Muscle of back (tissue), 11 donors: ENCODE results near the gene G0S2. TPM values are rescaled to one million over a fixed set of nuclear protein-coding genes. Genes with fewer than 3 reads are reported as not detected.
A peak's percentile ranks its signal among the peaks of the same experiment; 100 is the strongest.

Experiments
- DNase-seq, 3 donors: peaks; one replicate each; pipeline versions ENCODE4 v3.0.0 to v3.0.0-alpha.2; 2013
- polyA plus RNA-seq, 10 donors: library from polyadenylated mRNA; unstranded; fragments of 120-200 nt; gene quantifications; one replicate each; pipeline ENCODE4 v1.2.1, GENCODE V29; 2013; ENCODE audit not compliant: insufficient read length in 10 of 10

The G0S2 gene
- polyA plus RNA-seq, 10 donors = 2.3 to 6.0 (median 3.3) TPM

DNA sequence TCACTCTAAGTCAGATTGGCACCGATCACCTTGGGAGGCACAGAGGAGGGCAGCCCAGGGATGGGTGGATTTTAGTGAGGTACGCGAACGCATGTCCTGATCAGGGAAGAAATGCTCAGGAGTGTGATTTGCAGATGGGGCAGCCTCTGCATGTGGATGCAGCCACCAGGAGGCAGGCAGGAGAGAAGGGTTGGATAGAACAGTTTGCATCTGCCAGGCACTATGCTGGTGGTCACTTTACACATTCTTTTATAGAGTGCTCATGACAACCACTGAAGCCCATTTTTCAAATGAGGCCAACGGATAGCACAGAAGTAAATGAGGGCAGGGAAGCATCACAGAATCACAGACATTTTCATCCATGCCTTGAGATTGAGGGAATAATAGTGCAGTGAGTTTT is 28.7 kb upstream of the G0S2 start:
- peak in 1 of 3 donors; percentile 19 for DNase-seq

DNA sequence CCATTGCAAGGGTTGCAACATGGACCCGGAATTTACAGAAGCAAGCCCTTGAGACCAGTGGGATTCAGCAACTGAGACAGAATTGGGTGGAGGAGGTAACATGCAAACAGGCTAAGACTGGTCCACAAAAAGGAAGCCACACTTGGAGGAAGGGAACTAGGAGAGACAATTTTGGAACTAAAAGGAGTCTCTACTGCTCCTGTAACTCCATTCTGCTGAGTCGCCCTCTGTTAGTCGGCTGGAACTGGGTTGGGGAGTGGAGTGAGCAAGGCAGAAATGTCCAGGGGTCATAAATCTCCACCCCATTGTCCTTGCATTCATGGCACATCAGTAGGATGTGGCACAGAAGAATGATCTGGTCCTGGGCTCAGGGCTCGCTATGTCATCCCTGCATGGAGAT is 28.1 kb upstream of the G0S2 start:
- DNase-seq = no peak

DNA sequence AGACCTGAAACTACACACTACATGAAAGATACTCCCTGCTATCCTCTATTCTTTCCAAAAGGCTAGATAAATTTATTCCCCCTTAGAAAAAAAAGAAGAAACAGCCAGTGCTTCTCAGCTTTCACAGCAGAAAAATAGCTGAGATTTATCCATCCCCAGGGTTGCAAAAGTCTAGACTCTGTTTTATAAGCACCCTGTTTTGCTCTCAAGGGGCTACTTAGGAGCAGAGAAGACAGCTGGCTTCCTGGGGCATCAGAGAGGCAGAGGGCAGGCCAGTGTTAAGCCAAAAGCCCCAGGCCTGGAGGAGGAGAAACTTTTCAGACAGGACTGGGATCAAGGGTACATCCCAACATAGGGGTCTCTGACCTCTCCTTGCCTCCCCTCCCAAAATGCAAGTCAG is 26.9 kb upstream of the G0S2 start:
- no peak for DNase-seq

DNA sequence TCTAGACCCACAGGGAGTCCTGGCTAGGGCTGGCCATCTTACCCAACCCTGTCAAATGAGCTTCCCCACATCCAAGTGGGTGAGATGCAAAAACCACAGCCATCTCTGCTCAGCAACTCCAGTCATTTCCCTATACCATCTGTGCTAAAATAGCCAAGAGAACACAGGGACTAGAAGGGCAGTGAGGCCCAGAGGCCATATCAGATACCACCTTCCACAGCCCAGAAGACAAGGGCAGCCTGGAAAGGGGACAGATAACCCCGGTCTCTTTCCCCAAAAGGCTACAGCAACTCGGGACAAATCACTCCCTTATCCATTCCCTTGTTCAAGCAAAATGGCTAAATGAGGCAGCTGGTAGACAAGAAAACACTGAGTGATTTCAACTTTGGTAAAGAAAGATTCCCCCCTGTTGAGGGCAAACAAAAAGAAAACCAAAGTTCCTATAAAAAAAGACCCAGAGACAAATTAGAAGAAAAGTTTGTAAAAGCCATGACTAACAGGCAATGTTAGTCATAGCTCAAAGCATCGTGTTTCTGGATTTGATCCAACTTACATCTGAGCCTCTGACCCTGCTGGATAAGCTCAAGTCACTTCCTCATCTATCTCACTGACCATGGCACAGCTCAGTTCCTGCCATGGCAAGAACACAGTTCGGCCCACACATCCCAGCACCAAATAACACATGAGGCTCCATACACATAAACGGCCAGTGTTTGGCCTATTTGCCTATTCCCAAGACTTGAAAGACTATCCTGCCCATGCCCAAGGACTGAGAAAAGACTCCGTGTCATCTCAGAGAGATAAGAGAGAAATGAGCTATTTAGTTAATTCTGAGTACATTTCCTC is 26.1 kb upstream of the G0S2 start:
- peak in 2 of 3 donors; percentile 45 to 67 for DNase-seq

DNA sequence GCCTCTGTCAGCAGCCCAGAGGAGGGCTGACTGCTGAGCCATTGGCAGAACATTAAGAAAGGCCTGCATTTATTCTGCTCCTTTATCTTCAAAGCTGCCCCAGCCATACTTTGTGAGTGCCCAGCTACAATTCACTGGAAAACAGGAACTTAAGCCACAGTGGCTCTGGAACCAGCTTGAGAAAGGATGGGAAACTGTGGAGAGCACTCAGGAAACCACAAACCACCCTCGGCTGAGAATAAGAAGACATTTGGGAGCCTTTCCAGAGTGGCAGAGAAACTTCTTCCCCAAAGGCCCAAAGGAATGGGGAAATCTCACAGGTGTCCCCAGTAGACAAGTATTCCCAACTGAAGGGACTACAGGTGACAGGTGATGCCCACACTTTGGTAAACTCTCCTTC is 24.8 kb upstream of the G0S2 start:
- no peak for DNase-seq

DNA sequence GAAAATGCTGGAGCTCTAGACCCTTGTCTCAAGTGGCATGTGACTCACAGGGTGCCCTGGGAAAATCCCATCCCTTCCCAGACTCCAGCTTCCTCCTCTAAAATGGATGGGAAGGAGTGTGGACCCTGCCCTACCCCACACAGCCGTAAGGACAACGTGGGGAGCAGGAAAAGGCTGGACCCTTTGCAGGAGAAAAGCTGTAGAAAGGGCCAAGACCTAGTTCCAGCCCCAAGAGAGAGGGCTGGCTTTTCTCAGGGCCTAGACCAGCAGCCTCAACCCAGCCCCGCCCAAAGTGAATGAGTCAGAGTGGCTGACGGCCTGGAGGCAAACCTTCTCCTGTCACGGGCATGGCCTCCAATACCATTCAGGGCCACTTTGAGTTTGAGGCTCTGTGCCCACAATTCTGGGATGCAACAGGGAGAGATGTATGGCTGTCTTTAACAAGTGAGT is 24.0 kb upstream of the G0S2 start:
- no peak for DNase-seq

DNA sequence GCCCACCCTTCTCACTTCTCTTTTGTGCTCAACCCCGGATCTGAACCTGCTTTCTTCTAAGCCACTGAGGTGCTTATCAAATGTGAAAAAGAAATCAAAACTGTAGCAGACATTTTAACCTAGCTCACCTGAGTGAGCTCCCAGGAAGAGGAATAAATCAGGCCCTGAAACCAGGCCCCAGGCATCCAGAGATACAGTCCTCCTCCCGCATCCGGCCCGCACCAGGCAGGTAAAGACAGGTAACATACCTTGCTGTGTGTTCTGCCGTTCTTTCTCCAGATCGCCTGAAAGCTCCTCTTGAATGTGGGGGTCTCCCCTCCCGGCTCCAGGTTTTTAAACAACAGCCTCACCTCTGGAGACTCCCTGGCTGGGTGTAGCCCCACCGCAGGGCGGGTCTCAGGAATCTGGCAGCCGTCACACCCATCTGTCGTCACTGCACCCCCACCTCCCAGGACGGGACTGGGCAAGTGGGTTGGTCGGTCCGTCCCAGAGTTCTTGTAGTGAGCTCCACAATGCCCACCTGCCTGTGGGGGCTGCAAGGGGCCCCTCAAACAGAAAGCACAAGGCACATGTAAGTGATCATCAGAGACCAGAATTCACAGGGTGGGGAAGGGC is 23.0 kb upstream of the G0S2 start, which contains the start of gene LAMB3:
LAMB3 (minus strand) TSS at position 305 of the 615 bp plus-strand sequence. CDS start 1,481 bp downstream, outside the sequence.
- no peak for DNase-seq

DNA sequence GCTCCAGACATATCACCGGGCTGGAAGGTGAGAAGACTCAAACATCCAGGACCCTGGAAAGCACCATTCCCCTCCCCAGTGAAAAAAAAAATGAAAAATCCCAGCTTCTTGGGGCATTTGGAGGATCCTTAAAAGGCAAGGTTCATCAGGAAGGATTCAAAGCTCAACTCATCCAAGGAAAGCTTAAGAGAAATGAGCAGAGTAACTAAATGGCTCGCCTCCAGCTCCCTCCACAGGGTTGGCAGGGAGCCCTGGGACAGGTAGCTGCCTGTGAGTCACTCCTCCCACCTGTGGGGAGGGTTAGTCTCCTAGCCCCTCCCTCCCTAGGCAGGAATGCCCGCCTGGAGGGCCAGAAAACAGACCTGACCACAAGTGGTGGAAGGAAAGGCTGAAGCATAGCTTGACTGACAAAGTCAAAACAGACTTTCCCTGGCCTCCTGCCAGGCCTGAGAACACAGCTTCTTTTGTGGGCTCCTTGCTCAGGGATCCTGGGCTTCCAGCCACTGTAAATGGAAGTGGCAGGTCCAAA is 22.3 kb upstream of the G0S2 start:
- peak in 2 of 3 donors; percentile 44 to 66 for DNase-seq

DNA sequence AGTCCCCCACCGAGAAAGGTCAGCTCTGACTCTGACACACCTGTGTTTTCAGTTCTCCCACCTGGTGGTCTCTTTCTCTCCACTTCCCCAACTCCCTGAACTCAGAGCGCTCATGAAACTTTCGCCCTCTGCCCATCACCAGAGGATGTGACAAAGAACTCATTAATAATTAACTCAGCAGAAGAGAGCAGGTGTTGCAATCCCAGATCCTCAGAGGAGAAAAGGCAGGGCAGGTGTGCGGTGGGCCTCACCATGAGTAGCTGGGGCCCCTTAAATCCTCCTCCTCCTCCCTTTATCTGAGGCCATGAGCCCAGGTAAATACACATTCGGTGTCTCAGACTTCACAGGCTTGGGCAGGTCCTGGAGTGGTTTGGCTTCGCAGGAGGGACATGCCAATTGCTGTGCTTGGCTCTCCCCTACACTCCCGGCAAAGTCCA is 21.3 kb upstream of the G0S2 start:
- DNase-seq = no peak

DNA sequence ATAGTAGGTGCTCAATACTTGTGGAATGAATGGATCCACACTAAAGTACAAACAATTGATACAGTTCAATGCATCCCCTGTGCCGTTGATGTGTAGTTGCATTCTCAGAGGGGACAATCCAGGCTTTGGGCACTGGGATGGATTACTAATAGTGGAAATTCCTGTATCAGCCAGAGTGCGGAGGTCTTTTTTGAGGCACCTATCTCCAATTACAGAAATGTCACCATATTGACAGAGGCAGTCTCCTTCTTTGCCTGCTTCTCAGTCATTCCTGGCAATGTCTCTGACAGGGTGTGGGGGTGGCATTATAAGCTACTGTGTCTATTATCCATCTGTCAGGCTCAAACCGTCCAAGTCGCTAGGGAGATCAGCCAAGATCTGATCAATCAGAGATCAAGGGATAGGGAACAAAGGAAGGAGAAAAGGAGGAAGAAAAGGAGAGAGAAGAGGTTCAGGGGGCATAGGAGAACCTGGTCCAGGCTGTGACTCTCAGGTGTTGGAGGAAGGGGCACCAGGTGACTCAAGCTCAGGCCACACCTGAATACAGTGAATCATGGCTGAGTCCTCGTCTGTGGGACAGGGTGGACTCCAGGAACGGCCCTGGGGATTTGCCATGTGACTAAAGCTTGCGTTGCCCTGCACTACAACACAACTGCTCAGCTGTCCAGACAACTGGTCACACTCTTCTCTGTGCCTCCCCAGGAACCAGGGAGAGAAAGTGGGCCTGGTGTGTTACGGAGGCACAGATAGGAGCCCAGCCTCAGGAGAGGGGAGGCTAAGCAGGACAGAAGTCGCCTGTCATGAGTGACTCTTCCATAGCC is 19.6 kb upstream of the G0S2 start:
- DNase-seq = no peak

DNA sequence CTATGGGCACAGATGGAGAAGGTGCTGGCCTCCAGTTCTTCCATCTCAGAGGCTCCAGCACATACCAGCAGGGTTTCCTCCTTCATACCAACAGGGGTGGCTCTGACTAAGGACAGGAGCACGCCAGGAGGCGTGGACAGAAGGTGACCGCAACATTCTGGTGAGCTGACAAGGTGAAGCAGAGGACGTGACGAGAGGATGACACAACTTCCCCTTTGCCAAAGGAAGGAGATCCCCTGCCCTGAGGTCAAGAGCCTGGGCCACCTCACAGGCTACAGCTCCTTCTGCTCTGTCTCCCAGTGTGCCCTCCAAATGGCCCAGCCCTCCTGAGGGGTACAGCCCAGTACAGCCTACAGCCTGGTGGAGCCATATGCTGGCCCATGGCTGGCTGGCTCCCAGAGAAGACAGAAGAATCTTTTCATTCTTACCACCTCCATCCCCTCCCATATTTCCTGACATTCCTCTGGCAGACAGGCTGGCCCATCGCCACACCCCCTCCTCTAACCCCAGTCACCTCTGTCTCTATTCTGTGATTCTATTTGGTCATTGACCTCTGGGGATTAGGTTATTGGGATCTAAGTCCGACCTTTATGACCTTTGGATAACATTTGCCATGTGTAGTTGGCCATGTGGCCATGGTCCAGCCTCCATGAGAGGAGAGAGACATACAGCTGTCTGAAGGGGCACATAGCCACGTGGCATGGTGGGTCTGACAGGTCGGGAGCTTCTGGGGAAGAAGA is 17.9 kb upstream of the G0S2 start:
- no peak for DNase-seq

DNA sequence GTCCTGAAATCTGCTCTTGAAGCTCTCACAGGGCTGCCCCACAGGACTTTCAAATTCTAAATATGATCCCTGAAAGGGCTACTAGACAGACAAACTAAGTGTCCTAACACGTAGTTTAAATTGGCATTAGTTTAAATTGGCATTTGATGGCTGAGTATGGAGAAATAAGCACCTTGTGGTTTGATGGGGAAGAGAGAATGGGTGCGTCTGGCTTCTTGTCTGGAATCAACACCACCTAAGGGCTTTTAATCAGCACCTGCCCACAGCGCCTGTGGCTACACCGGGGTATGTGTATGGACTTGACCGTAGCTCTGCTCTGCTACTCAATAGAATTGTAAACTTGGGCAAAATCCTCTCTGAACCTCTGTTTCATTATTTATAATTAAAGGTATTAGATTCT is 17.3 kb upstream of the G0S2 start:
- no peak for DNase-seq

DNA sequence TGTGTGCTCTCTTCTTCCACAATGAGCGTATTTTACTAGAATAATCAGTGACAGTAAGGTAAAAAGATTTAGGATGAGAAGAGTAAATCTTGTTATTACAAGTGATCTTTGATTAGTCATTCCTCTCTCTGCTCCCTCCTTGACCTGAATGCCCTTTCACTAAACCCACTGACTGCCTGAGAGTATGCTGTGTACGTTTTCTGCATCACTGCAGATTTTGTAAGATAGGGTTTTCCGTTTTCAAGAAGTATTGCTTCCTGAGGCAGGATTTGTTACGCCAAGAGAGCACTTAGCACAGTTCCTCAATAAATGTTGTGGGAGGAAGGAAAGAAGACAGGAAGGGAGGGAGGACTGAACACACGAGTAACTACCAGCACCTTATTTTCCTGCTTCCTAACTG is 15.3 kb upstream of the G0S2 start:
- DNase-seq = peak in 1 of 3 donors; percentile 23

DNA sequence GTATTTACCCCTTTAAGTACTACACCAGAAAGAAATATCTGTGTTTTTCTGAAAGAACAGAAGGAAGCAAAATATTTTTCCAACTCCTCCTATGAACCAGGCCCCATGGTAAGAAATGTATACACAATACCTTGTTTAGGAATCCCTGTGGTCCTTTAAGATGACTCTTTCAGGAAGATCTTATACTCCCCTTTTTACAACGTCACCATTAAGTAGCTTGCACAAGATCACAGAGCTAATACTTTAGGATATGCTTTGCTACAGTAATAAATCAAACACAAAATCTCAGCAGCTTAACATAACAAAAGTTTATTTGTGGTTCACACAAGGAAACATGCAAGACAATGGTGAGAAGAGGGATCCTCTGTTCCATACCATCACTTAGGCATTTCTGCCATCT is 14.1 kb upstream of the G0S2 start:
- no peak for DNase-seq

DNA sequence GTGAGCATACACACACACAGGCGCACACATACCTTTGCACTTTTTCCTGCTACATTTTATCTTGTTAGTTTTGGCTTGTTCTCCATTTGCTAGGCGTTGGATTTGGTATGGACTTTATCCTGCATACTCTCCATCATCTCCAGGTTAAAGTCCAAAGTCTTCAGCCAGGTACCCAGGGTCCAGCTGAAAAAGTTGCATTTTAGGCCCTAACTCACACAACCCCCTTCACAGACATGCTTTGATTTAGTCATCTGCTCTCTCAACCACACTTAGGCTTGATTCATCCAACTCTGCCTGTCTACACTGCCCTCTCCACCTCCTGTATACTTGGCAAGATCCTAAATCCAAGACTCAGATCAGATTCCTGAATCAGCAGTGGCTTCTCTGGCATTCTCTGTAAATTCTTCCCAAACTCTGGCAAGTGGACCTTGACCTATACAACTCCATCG is 12.3 kb upstream of the G0S2 start:
- no peak for DNase-seq

DNA sequence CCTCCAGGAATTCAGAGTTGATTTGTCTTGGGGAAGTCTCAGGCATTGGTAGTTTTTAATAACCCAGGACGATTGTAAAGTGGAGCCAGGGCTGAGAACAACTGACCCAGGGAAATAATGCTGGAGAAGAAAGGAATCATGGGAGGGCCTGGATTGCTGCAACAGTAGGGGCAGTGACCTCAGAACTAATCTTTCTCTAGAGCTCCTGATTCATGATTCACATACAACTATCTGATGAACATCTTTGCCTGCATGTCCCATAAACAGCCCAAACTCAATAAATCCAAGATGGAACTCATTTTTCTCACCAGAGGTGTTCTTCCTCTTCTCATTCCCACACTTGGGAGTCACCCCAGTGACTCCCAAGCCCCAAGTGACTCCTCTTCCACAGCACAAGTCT is 8.1 kb upstream of the G0S2 start:
- DNase-seq = no peak

DNA sequence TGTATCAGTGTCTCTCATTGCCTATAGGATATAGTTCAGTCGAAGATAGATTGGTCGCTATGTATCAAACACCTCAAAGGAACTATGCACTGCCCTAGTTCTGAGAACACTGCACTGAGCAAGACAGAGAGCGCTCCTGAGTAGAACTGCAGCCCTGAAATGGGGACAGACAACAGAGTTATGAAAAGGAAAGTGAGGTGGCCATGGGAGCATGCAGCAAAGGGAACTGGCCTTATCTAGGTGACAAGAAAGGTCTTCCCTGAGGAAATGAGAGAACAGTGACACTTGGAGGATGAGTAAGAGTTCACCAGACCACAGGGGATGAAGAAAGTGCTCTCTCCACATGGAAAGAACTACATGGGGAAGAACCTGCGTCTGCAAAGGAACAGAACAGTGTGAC is 7.5 kb upstream of the G0S2 start:
- no peak for DNase-seq

DNA sequence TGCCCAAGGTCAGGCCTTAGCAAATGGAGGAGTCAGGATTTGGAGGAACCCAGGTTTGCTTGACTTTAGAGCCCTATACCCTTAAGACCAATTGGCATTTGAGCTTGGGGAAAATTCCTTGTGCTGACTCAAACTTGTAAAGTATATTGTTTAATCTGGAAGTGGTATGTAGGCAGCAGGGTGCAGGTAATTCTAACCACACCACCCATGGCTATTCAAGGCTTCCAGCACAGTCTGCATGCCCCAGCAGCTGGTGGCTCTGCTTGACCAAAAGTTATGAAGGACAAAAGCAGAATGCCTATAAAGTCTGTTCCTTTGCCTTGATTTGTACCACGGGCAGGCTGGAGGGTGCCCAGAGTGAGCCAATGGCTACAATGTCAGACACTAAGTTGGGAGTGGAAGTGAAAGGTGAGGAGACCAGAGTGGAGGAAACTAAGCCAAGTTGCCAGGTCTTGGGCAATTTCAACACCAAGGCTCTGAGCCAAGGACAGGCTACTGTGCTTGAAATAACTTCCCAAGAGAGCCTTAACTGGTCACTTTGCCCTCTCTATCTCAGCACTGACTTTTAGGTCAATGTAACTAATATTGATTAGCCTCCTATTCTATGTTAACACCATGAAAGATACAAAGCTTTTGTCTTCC is 4.7 kb upstream of the G0S2 start:
- DNase-seq = no peak

DNA sequence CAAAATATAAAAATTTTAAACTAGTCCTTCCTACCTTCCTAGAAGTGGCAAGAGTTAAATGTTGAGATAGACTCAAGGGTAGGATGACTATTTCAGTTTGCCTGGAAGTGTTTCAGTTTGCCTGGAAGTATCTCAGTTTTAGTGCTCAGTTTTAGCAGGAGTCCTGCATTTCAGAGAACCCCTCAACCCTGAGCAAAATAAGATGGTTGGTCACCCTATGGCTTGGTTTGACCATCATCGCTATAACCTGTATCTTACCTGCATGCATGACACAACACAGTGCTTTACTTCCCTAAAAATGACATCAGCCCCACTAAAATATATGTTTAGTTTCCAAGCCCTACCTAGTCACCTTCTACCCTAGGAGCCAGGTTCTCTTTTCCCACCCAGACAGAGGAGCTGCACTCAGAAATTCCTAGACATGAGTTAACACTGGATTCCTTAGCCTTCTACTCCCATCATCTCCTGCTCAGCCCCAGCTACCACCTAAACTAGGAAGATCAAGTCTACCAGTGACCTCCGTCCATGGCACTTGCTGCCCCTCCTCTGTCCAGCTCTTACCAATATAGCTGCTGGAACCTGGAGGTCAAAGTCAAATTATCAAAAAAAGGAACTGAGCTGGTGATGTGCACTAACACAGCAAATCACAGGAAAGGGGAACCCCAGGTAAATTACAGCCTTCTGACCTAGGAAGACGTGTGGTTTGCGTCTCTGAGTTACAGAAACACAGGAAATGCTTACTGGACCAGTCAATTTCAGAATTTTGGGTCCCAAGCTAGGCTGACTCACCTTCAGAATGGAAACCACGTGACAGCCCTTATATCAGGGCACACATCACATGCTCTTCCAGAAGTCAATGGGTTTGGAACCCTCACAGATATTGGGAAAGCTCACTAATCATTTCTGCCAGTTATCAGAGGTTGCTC is 2.2 kb upstream of the G0S2 start:
- DNase-seq = no peak
